BLaER1 (cell line): ENCODE data around the gene SPTLC1.
"Not testable (repeated sequence)": the region's sequence is repeated elsewhere in the genome, so short reads cannot be mapped to it uniquely, and the experiment has no call there.

Experiments
- H3K27ac ChIP-seq: shearing (Covaris generic); formaldehyde crosslinking; 2 replicates; pipeline ENCODE4 v1.8.1; 2022
- H3K27me3 ChIP-seq: shearing (Covaris generic); formaldehyde crosslinking; 2 replicates; pipeline ENCODE4 v1.8.1; 2022
- H3K36me3 ChIP-seq: shearing (Covaris generic); formaldehyde crosslinking; 2 replicates; pipeline ENCODE4 v1.8.1; 2022
- H3K4me1 ChIP-seq: shearing (Covaris generic); formaldehyde crosslinking; 2 replicates; pipeline ENCODE4 v1.8.1; 2022
- H3K4me2 ChIP-seq: shearing (Covaris generic); formaldehyde crosslinking; 2 replicates; pipeline ENCODE4 v1.8.1; 2022
- H3K4me3 ChIP-seq: shearing (Covaris generic); formaldehyde crosslinking; 2 replicates; pipeline ENCODE4 v1.8.1; 2022
- H3K9ac ChIP-seq: shearing (Covaris generic); formaldehyde crosslinking; 2 replicates; pipeline ENCODE4 v1.8.1; 2022
- H3K9me3 ChIP-seq: shearing (Covaris generic); formaldehyde crosslinking; 2 replicates; pipeline ENCODE4 v1.8.1; 2022
- H4K20me1 ChIP-seq: shearing (Covaris generic); formaldehyde crosslinking; 2 replicates; pipeline ENCODE4 v1.8.1; 2022
- Cebpa-rat ChIP-seq: shearing (Covaris generic); IDR thresholded peaks from 2 replicates; pipeline ENCODE4 v1.8.1; 2022

The SPTLC1 gene

DNA sequence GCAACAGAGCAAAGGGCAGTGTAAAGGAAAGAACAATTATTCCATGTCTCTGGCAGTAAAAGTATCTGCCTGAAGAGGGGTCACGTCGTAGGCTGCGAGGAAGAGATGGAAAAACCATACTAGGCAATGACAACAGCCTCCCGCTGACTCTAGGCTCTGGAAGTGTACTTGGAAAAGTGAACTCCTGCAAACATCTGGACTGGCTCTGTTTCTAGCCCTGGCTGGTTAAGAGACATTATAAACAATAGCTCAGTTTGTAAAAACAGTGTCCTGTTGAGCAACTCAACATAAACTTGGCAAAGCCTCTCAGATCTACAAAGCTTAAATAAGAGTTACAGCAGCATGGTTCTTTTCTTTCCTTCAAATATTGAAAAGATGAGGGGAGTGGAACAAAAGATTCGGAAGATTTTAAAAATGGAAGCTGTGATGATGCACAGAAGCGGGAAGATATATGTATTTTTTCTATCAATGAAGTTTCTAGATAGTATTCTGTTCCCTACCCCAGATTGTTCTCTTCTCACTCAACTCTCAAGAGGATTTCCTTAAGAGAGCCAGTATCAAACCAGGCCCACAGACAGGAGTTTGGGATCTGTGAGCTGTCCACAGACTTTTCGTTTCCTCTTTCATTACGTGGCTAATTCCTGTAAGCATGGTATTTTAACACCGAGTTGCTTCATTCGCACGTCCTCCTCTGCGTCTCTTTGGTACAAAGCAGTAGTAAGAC lies 79.4 kb downstream of the SPTLC1 start:
- Histone ChIP-seq H3K9ac (no peak overlapping the region), H3K4me1 (no peaks in the 10 kb centered on the region), H4K20me1 (no peaks in the 10 kb centered on the region), H3K27ac (no peak overlapping the region), H3K4me3 (no peak overlapping the region), H3K36me3 (peaks cover 75% of the 10 kb centered on the region), H3K9me3 (no peaks in the 10 kb centered on the region), H3K27me3 (no peaks in the 10 kb centered on the region), H3K4me2 (no peak overlapping the region)
- no peak for TF ChIP-seq Cebpa-rat

- peaks cover 73% of the 10 kb centered on the region for H3K36me3 ChIP-seq
- H3K9me3 ChIP-seq = no peaks in the 10 kb centered on the region
- no peak overlapping the region for H3K27ac ChIP-seq
- no peak overlapping the region for H3K4me2 ChIP-seq
- H3K4me3 ChIP-seq = no peak overlapping the region
- no peaks in the 10 kb centered on the region for H3K4me1 ChIP-seq
- no peak overlapping the region for H3K9ac ChIP-seq
- no peaks in the 10 kb centered on the region for H4K20me1 ChIP-seq
- no peak for TF ChIP-seq Cebpa-rat
- H3K27me3 ChIP-seq = no peaks in the 10 kb centered on the region
Measured at GRCh38 chr9:92035146-92035545, 80.1 kb downstream of the SPTLC1 start.

GRCh38 chr9:92033991-92034390 lies 81.2 kb downstream of the SPTLC1 start:
- H3K27me3 ChIP-seq = no peaks in the 10 kb centered on the region
- no peak overlapping the region for H3K9ac ChIP-seq
- H4K20me1 ChIP-seq = no peaks in the 10 kb centered on the region
- H3K36me3 ChIP-seq = peaks cover 75% of the 10 kb centered on the region
- no peak overlapping the region for H3K4me3 ChIP-seq
- no peaks in the 10 kb centered on the region for H3K4me1 ChIP-seq
- no peaks in the 10 kb centered on the region for H3K9me3 ChIP-seq
- TF ChIP-seq Cebpa-rat = no peak
- H3K4me2 ChIP-seq = no peak overlapping the region
- H3K27ac ChIP-seq = no peak overlapping the region

- Histone ChIP-seq H3K9me3 (no peaks in the 10 kb centered on the region), H3K4me3 (no peak overlapping the region), H3K27ac (no peak overlapping the region), H3K4me2 (no peak overlapping the region), H4K20me1 (no peaks in the 10 kb centered on the region), H3K9ac (no peak overlapping the region), H3K27me3 (no peaks in the 10 kb centered on the region), H3K36me3 (peaks cover 72% of the 10 kb centered on the region), H3K4me1 (no peaks in the 10 kb centered on the region)
- no peak for TF ChIP-seq Cebpa-rat
Measured at GRCh38 chr9:92033307-92033706, 81.9 kb downstream of the SPTLC1 start.

DNA sequence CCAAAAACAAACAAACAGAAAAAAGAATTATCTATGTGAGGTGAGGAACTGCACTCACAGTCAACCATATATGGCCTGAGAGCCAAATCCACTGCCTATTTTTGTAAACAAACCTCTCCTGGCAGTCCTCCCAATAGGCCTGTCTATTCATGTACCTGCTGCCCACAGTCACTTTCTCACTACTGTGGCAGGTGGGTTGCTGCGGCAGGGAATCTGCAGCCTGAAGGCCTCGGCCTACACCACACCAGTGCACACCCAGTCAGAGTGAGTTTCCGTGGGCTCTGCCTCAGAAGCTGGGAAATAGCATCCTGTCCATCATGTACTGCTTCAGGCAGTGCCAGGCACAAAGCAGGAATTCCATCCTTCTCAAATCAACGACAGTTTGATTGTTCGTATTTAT lies 82.3 kb downstream of the SPTLC1 start:
- no peaks in the 10 kb centered on the region for H3K4me1 ChIP-seq
- no peaks in the 10 kb centered on the region for H3K9me3 ChIP-seq
- no peaks in the 10 kb centered on the region for H4K20me1 ChIP-seq
- no peak for TF ChIP-seq Cebpa-rat
- no peak overlapping the region for H3K4me3 ChIP-seq
- peaks cover 71% of the 10 kb centered on the region for H3K36me3 ChIP-seq
- H3K4me2 ChIP-seq = no peak overlapping the region
- H3K9ac ChIP-seq = no peak overlapping the region
- no peak overlapping the region for H3K27ac ChIP-seq
- H3K27me3 ChIP-seq = no peaks in the 10 kb centered on the region

- Histone ChIP-seq H3K4me1 (no peaks in the 10 kb centered on the region), H3K9me3 (no peaks in the 10 kb centered on the region), H3K9ac (no peak overlapping the region), H3K4me2 (no peak overlapping the region), H3K27ac (no peak overlapping the region), H3K4me3 (no peak overlapping the region), H4K20me1 (no peaks in the 10 kb centered on the region), H3K27me3 (no peaks in the 10 kb centered on the region), H3K36me3 (peaks cover 46% of the 10 kb centered on the region)
- no peak for TF ChIP-seq Cebpa-rat
Measured at GRCh38 chr9:92030367-92030766, 84.8 kb downstream of the SPTLC1 start.

GRCh38 chr9:92029553-92029952 lies 85.7 kb downstream of the SPTLC1 start:
- no peaks in the 10 kb centered on the region for H3K9me3 ChIP-seq
- TF ChIP-seq Cebpa-rat = no peak
- H3K4me1 ChIP-seq = no peaks in the 10 kb centered on the region
- no peak overlapping the region for H3K9ac ChIP-seq
- H3K4me3 ChIP-seq = no peak overlapping the region
- H4K20me1 ChIP-seq = no peaks in the 10 kb centered on the region
- no peak overlapping the region for H3K4me2 ChIP-seq
- no peaks in the 10 kb centered on the region for H3K27me3 ChIP-seq
- no peak overlapping the region for H3K27ac ChIP-seq
- H3K36me3 ChIP-seq = peaks cover 37% of the 10 kb centered on the region

DNA sequence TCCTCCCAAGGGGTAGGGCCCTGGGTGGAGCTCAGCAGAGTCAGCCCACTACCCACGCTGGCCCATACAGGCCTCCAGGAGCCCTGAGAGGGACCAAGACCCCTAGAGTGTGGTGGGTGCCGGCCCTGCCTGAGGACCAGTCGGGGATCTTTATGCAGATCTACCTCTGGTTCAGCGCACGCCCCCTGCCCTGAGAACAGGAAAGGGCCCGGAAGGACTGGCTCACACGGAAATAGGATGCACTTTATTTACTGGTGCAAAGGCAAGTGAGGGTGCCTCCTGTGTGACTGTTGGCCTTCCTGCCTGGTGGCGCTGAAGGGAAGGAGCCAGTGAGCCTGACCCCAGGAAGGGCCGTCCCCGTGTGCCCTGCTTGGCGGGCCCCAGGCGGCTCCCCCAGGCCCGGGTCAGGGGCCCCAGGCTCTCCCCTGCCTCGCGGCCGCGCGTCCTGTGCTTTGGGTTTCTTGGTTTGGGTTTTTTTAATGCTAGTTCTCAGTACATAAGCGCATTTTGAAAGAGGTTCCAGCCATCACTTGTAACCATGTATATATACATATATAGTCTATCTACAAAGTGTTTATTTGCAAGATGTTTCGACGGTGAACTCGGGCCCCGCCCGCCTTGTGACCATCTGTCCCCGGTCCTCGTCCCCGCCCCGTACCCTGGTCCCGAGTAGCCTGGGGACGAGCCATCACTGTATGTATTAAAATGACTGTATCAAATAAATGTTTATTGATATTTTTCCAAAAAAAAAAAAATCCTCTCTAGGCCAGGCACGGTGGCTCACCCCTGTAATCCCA lies 88.8 kb downstream of the SPTLC1 start:
- Histone ChIP-seq H3K4me1 (no peaks in the 10 kb centered on the region), H3K9ac (no peak overlapping the region), H3K4me3 (no peak overlapping the region), H3K27me3 (no peaks in the 10 kb centered on the region), H3K36me3 (0 out of 2 replicates have a peak, but pooled peaks cover 9% of the 10 kb centered on the region), H3K4me2 (no peak overlapping the region), H3K9me3 (peaks cover 6% of the 10 kb centered on the region), H4K20me1 (no peaks in the 10 kb centered on the region), H3K27ac (no peak overlapping the region)
- TF ChIP-seq Cebpa-rat = no peak

DNA sequence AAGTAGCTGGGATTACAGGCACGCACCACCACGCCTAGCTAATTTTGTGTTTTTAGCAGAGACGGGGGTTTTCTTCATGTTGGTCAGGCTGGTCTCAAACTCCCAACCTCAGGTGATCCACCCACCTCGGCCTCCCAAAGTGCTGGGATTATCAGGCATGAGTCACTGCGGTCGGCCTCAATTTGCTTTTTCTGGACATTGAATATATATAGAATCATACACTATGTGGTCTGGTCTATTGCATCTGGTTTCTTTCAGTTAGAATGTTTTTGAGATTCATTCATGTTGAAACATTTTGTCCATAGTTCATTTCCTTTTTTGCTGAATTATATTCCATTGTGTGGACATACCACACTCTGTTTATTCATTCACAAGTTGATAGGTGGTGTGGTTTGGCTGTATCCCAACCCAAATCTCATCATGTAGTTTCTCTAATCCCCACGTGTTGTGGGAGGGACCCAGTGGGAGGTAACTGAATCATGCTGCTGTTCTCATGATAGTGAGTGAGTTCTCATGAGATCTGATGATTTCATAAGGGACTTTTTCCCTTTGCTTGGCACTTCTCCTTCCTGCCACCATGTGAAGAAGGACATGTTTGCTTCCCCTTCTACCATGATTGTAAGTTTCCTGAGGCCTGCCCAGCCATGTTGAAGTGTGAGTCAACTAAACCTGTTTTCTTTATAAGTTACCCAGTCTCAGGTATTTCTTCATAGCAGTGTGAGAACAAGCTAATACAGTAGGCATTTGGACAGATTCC lies 93.2 kb downstream of the SPTLC1 start:
- not testable (repeated sequence) for H3K4me1 ChIP-seq, H3K9me3 ChIP-seq, H4K20me1 ChIP-seq

DNA sequence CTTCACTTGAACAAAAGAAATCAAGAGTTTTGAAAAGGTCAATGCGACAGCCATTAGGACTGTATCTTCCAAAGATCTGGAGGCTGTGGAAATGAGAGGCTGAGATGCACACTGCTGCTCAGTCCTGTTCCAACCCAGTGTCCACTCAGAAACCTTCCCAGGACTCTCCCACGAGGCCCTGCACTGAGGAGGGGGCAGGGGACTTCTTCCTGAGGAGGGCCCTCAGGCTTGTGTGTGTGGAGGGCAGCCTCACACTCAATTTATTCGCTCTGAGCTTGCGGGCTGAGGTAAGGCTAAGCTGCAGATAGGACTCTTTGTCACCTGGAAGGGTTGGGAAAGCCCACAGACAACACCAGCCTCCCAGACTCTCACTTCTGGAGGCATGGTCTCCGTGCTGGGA lies 95.6 kb downstream of the SPTLC1 start:
- no peak overlapping the region for H3K27ac ChIP-seq
- no peak overlapping the region for H3K4me3 ChIP-seq
- no peaks in the 10 kb centered on the region for H3K27me3 ChIP-seq
- H3K4me2 ChIP-seq = no peak overlapping the region
- no peak for TF ChIP-seq Cebpa-rat
- H3K9me3 ChIP-seq = peaks cover 6% of the 10 kb centered on the region
- H3K9ac ChIP-seq = no peak overlapping the region
- H3K36me3 ChIP-seq = no peaks in the 10 kb centered on the region
- no peaks in the 10 kb centered on the region for H3K4me1 ChIP-seq
- H4K20me1 ChIP-seq = no peaks in the 10 kb centered on the region

More for the DNA sequence above, 93.2 kb downstream of the SPTLC1 start:
- not testable (repeated sequence) for H3K9ac ChIP-seq, H3K27me3 ChIP-seq, H3K27ac ChIP-seq, H3K36me3 ChIP-seq, H3K4me3 ChIP-seq, H3K4me2 ChIP-seq
